Mononuclear cell (primary cell): ENCODE measurements around the gene FAM20C. TPM values are rescaled to one million over a fixed set of nuclear protein-coding genes. Genes with fewer than 3 reads are reported as not detected.

Source experiments
- H3K27me3 ChIP-seq: 2 replicates; pipeline ENCODE4 v1.6.0; 2011; ENCODE audit warnings: low read length, control low read depth; ENCODE audit not compliant: insufficient read depth
- H3K4me1 ChIP-seq: 2 replicates; pipeline ENCODE4 v1.5.1; 2011; ENCODE audit warnings: mild to moderate bottlenecking, low read length, control low read depth; ENCODE audit not compliant: insufficient read depth
- H3K4me3 ChIP-seq: 2 replicates; pipeline ENCODE4 v1.5.1; 2011; ENCODE audit warnings: mild to moderate bottlenecking, low read length, moderate library complexity
- H3K9me3 ChIP-seq: 2 replicates; pipeline ENCODE4 v1.5.1; 2011; ENCODE audit warnings: low read depth, mild to moderate bottlenecking, control low read depth, low read length
- total RNA-seq: library from RNA; depleted of rRNA; stranded (reverse); fragments of >200 nt; gene quantifications from one replicate; pipeline ENCODE4 v1.2.3, GENCODE V29; 2012

Gene FAM20C
- total RNA-seq, 1 donor: 15.3 TPM

- no peaks in the 10 kb centered on the region for H3K27me3 ChIP-seq
- no peak overlapping the region for H3K4me3 ChIP-seq
- H3K4me1 ChIP-seq: no peaks in the 10 kb centered on the region
- H3K9me3 ChIP-seq: no peaks in the 10 kb centered on the region
These were observed 105.4 kb downstream of the FAM20C start for GRCh38 chr7:297611-298374.

- Histone ChIP-seq H3K4me3 (no peak overlapping the region), H3K27me3 (no peaks in the 10 kb centered on the region), H3K9me3 (no peaks in the 10 kb centered on the region), H3K4me1 (no peaks in the 10 kb centered on the region)
These were observed 106.0 kb downstream of the FAM20C start for GRCh38 chr7:298375-298702.

GRCh38 chr7:298743-299142 lies 106.4 kb downstream of the FAM20C start:
- H3K9me3 ChIP-seq: no peaks in the 10 kb centered on the region
- no peaks in the 10 kb centered on the region for H3K4me1 ChIP-seq
- no peaks in the 10 kb centered on the region for H3K27me3 ChIP-seq
- no peak overlapping the region for H3K4me3 ChIP-seq

DNA sequence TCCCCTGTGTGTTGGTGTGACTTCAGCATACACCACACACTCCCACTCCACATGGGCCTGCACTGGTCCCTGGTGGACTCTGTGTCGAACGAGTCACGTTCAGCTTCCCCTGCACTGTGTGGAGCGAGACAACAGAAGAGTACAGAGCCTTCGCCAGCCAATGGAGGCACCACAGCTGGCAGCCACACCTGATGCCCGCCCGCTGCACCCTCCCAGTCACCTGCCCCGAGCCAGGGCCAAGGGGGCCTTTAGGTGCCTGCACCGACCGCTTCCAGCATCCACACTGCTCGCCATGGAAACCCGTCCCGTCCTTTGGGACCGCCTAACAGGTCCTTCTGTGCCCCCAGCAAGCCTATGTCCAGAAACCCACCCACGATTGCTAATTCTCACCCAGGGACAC lies 106.8 kb downstream of the FAM20C start:
- H3K9me3 ChIP-seq: no peaks in the 10 kb centered on the region
- no peak overlapping the region for H3K4me3 ChIP-seq

DNA sequence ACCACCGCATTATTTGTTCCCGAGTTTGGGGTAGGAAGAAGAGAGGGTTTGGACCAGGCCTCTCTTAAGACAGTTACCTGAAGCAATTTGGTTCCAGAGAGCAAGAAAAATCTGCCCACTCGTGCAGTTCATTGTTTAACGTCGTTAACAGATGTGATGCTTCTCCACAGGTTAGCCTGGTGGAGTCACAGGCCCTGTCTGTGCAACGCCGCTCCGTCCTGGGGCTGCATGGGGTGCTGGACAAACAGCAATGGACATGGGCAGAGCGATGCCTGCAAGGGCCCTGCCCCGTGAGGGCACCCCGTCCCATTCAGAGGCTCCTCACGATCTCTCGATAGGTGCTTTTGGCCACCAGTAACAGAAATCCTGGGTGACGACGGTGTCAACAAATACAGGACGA lies 107.3 kb downstream of the FAM20C start:
- no peaks in the 10 kb centered on the region for H3K27me3 ChIP-seq
- H3K4me1 ChIP-seq: no peaks in the 10 kb centered on the region
- no peaks in the 10 kb centered on the region for H3K9me3 ChIP-seq
- no peak overlapping the region for H3K4me3 ChIP-seq

More for the DNA sequence above, 106.8 kb downstream of the FAM20C start:
- H3K27me3 ChIP-seq: no peaks in the 10 kb centered on the region
- H3K4me1 ChIP-seq: no peaks in the 10 kb centered on the region

- Histone ChIP-seq H3K4me1 (no peaks in the 10 kb centered on the region), H3K27me3 (no peaks in the 10 kb centered on the region), H3K4me3 (no peak overlapping the region), H3K9me3 (no peaks in the 10 kb centered on the region)
These were observed 107.7 kb downstream of the FAM20C start for GRCh38 chr7:300048-300447.

GRCh38 chr7:300546-301290 lies 108.3 kb downstream of the FAM20C start:
- Histone ChIP-seq H3K4me3 (no peak overlapping the region), H3K9me3 (no peaks in the 10 kb centered on the region), H3K4me1 (no peaks in the 10 kb centered on the region), H3K27me3 (no peaks in the 10 kb centered on the region)

- Histone ChIP-seq H3K4me1 (no peaks in the 10 kb centered on the region), H3K27me3 (no peaks in the 10 kb centered on the region), H3K4me3 (no peak overlapping the region), H3K9me3 (no peaks in the 10 kb centered on the region)
These were observed 109.1 kb downstream of the FAM20C start for GRCh38 chr7:301291-302053.

DNA sequence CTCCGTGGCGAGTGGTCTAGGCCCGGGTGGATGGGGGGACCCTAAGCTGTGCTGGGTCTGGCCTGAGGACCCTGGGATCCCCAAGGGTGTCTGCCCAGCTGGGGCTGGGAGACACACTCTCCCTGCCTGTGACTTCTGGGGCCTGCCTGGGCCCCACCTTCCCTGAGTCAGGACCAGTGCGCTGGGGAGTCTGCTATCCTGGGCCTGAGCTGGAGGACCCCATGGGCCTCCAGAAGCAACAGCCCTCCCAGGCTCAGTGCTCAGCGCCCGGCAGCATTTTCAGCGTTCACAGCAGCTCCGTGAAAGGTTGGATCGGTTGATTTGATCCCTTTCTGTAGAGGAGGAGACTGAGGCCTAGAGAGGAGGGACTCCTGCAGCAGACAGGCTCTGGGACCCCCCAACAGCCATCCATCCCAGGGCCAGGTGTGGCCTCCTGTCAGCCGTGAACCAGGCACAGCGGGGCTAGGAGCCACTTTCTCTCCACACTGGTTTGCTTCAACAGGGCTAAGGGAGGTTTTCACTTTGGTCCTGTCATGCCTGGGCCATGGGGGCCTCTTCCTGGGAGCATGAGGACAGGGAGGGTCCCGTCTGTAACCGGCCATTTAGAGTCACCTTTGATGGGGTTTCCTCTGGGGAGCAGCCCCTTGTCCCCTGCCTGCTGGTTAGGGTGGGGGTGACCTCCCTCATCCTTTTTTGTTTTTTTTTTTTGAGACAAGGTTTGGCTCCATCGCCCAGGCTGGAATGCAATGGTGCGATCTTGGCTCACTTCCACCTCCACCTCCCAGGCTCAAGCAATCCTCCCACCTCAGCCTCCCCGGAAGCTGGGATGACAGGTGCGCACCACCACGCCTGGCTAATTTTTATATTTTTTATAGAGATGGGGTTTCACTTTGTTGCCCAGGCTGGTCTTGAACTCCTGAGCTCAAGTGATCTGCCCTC lies 110.0 kb downstream of the FAM20C start:
- H3K9me3 ChIP-seq: no peaks in the 10 kb centered on the region
- H3K27me3 ChIP-seq: no peaks in the 10 kb centered on the region
- no peaks in the 10 kb centered on the region for H3K4me1 ChIP-seq
- H3K4me3 ChIP-seq: no peak overlapping the region

- H3K9me3 ChIP-seq: peaks cover 4% of the 10 kb centered on the region
- H3K27me3 ChIP-seq: no peaks in the 10 kb centered on the region
- no peak overlapping the region for H3K4me3 ChIP-seq
- no peaks in the 10 kb centered on the region for H3K4me1 ChIP-seq
These were observed 111.1 kb downstream of the FAM20C start for GRCh38 chr7:303425-303824.

GRCh38 chr7:303884-304573 lies 111.7 kb downstream of the FAM20C start:
- no peak overlapping the region for H3K4me3 ChIP-seq
- H3K9me3 ChIP-seq: peaks cover 4% of the 10 kb centered on the region
- H3K27me3 ChIP-seq: no peaks in the 10 kb centered on the region
- H3K4me1 ChIP-seq: no peaks in the 10 kb centered on the region

- Histone ChIP-seq H3K27me3 (no peaks in the 10 kb centered on the region), H3K4me3 (no peak overlapping the region), H3K4me1 (no peaks in the 10 kb centered on the region), H3K9me3 (peaks cover 4% of the 10 kb centered on the region)
These were observed 112.4 kb downstream of the FAM20C start for GRCh38 chr7:304574-305409.

DNA sequence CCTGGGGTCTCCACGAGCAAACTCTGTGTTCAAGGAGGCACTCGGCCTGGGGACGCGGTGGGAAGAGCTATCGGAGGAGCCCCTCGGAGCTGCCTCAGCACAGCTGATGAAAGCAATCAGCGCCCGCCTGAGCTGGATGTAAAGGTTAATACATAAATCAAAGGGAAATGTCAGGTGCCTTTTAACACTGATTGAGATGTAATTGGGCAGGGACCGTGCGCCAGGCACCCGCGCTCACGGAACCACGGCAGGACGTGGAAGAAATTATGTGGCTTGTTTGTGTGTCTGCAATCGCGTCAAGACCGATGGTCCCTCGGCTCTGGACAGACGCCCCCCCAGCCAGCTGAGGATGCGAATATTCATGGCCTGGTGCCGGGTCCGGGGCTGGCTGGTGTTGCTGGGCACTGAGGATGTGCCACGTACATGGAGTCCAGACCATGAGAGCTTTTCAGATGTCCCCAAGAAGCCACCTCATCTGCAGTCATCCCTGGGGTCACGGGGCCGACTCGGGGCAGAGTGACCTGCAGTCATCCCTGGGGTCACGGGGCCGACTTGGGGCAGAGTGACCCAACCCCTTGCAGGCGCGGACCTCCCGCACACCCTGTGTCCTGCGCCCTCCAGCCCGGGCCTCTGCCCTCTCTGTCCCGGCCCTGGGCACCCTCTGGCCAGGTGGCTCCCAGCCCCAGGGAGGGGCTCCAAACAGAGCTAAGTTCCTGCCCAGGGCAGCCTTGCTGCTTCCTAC lies 113.2 kb downstream of the FAM20C start:
- Histone ChIP-seq H3K4me1 (no peaks in the 10 kb centered on the region), H3K9me3 (peaks cover 4% of the 10 kb centered on the region), H3K27me3 (no peaks in the 10 kb centered on the region), H3K4me3 (no peak overlapping the region)
